PC-9 (cell line): ENCODE measurements around the gene C2orf49. TPM values are rescaled to one million over a fixed set of nuclear protein-coding genes. Genes with fewer than 3 reads are reported as not detected.

Experiments used
- BruUV-seq: library from RNA; stranded (reverse); fragments of 400-500 nt; replicated peaks from 2 replicates; lab custom pipeline; 2021; lab: Mats Ljungman, UMichigan
- CTCF ChIA-PET: fragments of 300-600 bp; sonication (Branson Sonifier 250); formaldehyde crosslinking; loops from one replicate; lab custom pipeline; 2022; ENCODE audit warnings: antibody characterized with exemption; lab: Charles Lee
- POLR2A ChIA-PET: fragments of 300-600 bp; sonication (Branson Sonifier 250); formaldehyde crosslinking; loops from one replicate; lab custom pipeline; 2022; ENCODE audit warnings: antibody characterized with exemption; ENCODE audit not compliant: unreplicated experiment; lab: Charles Lee
- DNase-seq, 2 experiments: peaks; one replicate each; pipeline versions ENCODE4 v3.0.0 to v3.0.0-alpha.2; 2015 to 2022; ENCODE audit warnings: mixed read lengths in 1 of 2
- H2AFZ ChIP-seq: fragments of 200-600 bp; sonication (generic); 2 replicates; pipeline ENCODE4 v1.8.1; 2017; ENCODE audit warnings: antibody characterized with exemption
- H3F3A ChIP-seq: fragments of 200-600 bp; sonication (generic); 2 replicates; pipeline ENCODE4 v1.8.1; 2017; ENCODE audit warnings: antibody characterized with exemption, mild to moderate bottlenecking, low read depth; ENCODE audit not compliant: insufficient read depth
- H3K27ac ChIP-seq: fragments of 200-600 bp; sonication (generic); 2 replicates; pipeline ENCODE4 v1.6.1; 2016; ENCODE audit warnings: mixed run types
- H3K27me3 ChIP-seq: fragments of 200-600 bp; sonication (generic); 2 replicates; pipeline ENCODE4 v1.6.1; 2016; ENCODE audit warnings: low read depth, mixed run types; ENCODE audit not compliant: insufficient read depth
- H3K36me3 ChIP-seq: fragments of 200-600 bp; sonication (generic); 2 replicates; pipeline ENCODE4 v1.6.1; 2016; ENCODE audit warnings: low read depth, mixed run types
- H3K4me1 ChIP-seq: fragments of 200-600 bp; sonication (generic); replicated peaks from 2 replicates; pipeline ENCODE4 v1.6.1; 2016; ENCODE audit warnings: mixed run types; ENCODE audit not compliant: insufficient read depth
- H3K4me2 ChIP-seq: fragments of 200-600 bp; sonication (generic); 2 replicates; pipeline ENCODE4 v1.6.1; 2017; ENCODE audit warnings: mixed run types
- H3K4me3 ChIP-seq: fragments of 200-600 bp; sonication (generic); 2 replicates; pipeline ENCODE4 v1.6.1; 2016; ENCODE audit warnings: mixed run types
- H3K79me2 ChIP-seq: fragments of 200-600 bp; sonication (generic); 2 replicates; pipeline ENCODE4 v1.6.1; 2017; ENCODE audit warnings: low read depth, mixed run types
- H3K9me2 ChIP-seq: fragments of 200-600 bp; sonication (generic); 2 replicates; pipeline ENCODE4 v1.8.1; 2017; ENCODE audit warnings: mild to moderate bottlenecking; ENCODE audit not compliant: insufficient read depth
- H3K9me3 ChIP-seq: fragments of 200-600 bp; sonication (generic); 2 replicates; pipeline ENCODE4 v1.8.1; 2016; ENCODE audit warnings: low read depth; ENCODE audit not compliant: insufficient read depth
- H4K20me1 ChIP-seq: fragments of 200-600 bp; sonication (generic); 2 replicates; pipeline ENCODE4 v1.8.1; 2017; ENCODE audit not compliant: insufficient read depth
- EZH2 ChIP-seq: fragments of 200-600 bp; sonication (generic); IDR thresholded peaks from 2 replicates; pipeline ENCODE4 v1.8.0; 2017; ENCODE audit warnings: antibody characterized with exemption, low read depth
- intact Hi-C: fragments of 100-400 bp; cut with micrococcal nuclease; formaldehyde crosslinking; loops from one replicate; pipeline ENCODE4 v1.10.0; 2022; ENCODE audit not compliant: unreplicated experiment
- total RNA-seq: library from RNA; stranded (reverse); gene quantifications from 2 replicates; pipeline ENCODE4 v1.2.3, GENCODE V29; 2021
- TF ChIP-seq, protein P1 (sequence below): fragments of 200-600 bp; sonication (generic); conservative IDR thresholded peaks from 2 replicates; pipeline ENCODE4 v1.6.1; 2017; ENCODE audit warnings: mixed run types, antibody characterized with exemption, mild to moderate bottlenecking, moderate library complexity

Gene C2orf49
- total RNA-seq, 1 experiment from 2014 or later = 16.2 TPM

- TF ChIP-seq, protein P1, sequence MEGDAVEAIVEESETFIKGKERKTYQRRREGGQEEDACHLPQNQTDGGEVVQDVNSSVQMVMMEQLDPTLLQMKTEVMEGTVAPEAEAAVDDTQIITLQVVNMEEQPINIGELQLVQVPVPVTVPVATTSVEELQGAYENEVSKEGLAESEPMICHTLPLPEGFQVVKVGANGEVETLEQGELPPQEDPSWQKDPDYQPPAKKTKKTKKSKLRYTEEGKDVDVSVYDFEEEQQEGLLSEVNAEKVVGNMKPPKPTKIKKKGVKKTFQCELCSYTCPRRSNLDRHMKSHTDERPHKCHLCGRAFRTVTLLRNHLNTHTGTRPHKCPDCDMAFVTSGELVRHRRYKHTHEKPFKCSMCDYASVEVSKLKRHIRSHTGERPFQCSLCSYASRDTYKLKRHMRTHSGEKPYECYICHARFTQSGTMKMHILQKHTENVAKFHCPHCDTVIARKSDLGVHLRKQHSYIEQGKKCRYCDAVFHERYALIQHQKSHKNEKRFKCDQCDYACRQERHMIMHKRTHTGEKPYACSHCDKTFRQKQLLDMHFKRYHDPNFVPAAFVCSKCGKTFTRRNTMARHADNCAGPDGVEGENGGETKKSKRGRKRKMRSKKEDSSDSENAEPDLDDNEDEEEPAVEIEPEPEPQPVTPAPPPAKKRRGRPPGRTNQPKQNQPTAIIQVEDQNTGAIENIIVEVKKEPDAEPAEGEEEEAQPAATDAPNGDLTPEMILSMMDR = no peak
- no peaks in the 10 kb centered on the region for H3K27me3 ChIP-seq
Observed at GRCh38 chr2:105391058-105391627, 53.8 kb downstream of the C2orf49 start.

GRCh38 chr2:105391763-105392662 is 54.7 kb downstream of the C2orf49 start:
- Histone ChIP-seq H3K36me3 (peaks cover 54% of the 10 kb centered on the region), H4K20me1 (peaks cover 25% of the 10 kb centered on the region), H3K27me3 (no peaks in the 10 kb centered on the region), H3K27ac (peak overlapping the region; percentile 66), H3K4me2 (peak overlapping the region; percentile 50), H2AFZ (no peak overlapping the region), H3K4me1 (peaks cover 95% of the 10 kb centered on the region), H3K4me3 (peak overlapping the region; percentile 16; the same call in 1 of the 2 replicates), H3F3A (peaks cover 75% of the 10 kb centered on the region), H3K79me2 (peaks cover 95% of the 10 kb centered on the region), H3K9me2 (no peaks in the 10 kb centered on the region), H3K9me3 (no peaks in the 10 kb centered on the region)
- no peak for TF ChIP-seq EZH2
- TF ChIP-seq, protein P1 = no peak
- intact Hi-C loops = loop anchor here (1.0 kb wide), 2 partner anchors 7 to 12 kb away; partner anchors contain the start of gene FHL2
- ChIA-PET POLR2A (interaction anchor here (0.6 to 1.5 kb wide), 2 partner anchors 12 to 126 kb away, joined by 8 to 9 read pairs; no protein-coding TSS in a partner anchor), CTCF (interaction anchor here (0.5 to 0.8 kb wide), 2 partner anchors 12 to 63 kb away, joined by 3 to 5 read pairs; no protein-coding TSS in a partner anchor)
- BruUV-seq = no TSS peak
- DNase-seq = peak; percentile 44 to 56

More at GRCh38 chr2:105391058-105391627, 53.8 kb downstream of the C2orf49 start:
- no peak overlapping the region for H3K4me3 ChIP-seq
- peak overlapping the region; percentile 66 for H3K27ac ChIP-seq
- no peaks in the 10 kb centered on the region for H3K9me2 ChIP-seq
- H3K4me2 ChIP-seq = peak overlapping the region; percentile 50
- DNase-seq = peak; percentile 73 to 95
- H3K79me2 ChIP-seq = peaks cover 98% of the 10 kb centered on the region
- intact Hi-C loops = loop anchor here (1.0 kb wide), 2 partner anchors 8 to 13 kb away; partner anchors contain the start of gene FHL2
- peaks cover 80% of the 10 kb centered on the region for H3F3A ChIP-seq
- ChIA-PET CTCF (interaction anchor here (0.8 kb wide), 1 partner anchor 13 kb away, joined by 3 read pairs; no protein-coding TSS in a partner anchor), POLR2A (interaction anchor here (0.6 to 1.5 kb wide), 4 partner anchors 9 to 120 kb away, joined by 8 to 19 read pairs (median 14); no protein-coding TSS in a partner anchor)
- H4K20me1 ChIP-seq = peaks cover 25% of the 10 kb centered on the region
- no peaks in the 10 kb centered on the region for H3K9me3 ChIP-seq
- H3K4me1 ChIP-seq = peaks cover 100% of the 10 kb centered on the region
- peaks cover 56% of the 10 kb centered on the region for H3K36me3 ChIP-seq
- BruUV-seq = TSS peak; percentile 73
- H2AFZ ChIP-seq = no peak overlapping the region

- CTCF ChIA-PET = interaction anchor here (0.7 kb wide), 1 partner anchor 117 kb away, joined by 4 read pairs; no protein-coding TSS in a partner anchor
- H3K4me3 ChIP-seq = no peak overlapping the region
- H3K9me3 ChIP-seq = no peaks in the 10 kb centered on the region
- peaks cover 25% of the 10 kb centered on the region for H4K20me1 ChIP-seq
- no peak overlapping the region for H2AFZ ChIP-seq
- H3F3A ChIP-seq = peaks cover 72% of the 10 kb centered on the region
- H3K27me3 ChIP-seq = no peaks in the 10 kb centered on the region
- H3K27ac ChIP-seq = peak overlapping the region; percentile 66; the same call in 1 of the 2 replicates
- no TSS peak for BruUV-seq
- TF ChIP-seq, protein P1 = no peak
- intact Hi-C loops = no loop called here
- POLR2A ChIA-PET = interaction anchor here (0.7 kb wide), 1 partner anchor 13 kb away, joined by 5 read pairs; no protein-coding TSS in a partner anchor
- H3K4me1 ChIP-seq = peaks cover 80% of the 10 kb centered on the region
- peaks cover 49% of the 10 kb centered on the region for H3K36me3 ChIP-seq
- no peak for DNase-seq
- H3K4me2 ChIP-seq = peak overlapping the region; percentile 100
- no peaks in the 10 kb centered on the region for H3K9me2 ChIP-seq
- peaks cover 95% of the 10 kb centered on the region for H3K79me2 ChIP-seq
Observed at GRCh38 chr2:105393373-105394055, 56.2 kb downstream of the C2orf49 start.
